Measurements from ENCODE around the gene MAP3K2.

- no peak for TF ChIP-seq POLR2A (IDR thresholded peaks at IDR 0.05; ENCODE audit: low read depth, low read length)
- no peak for TF ChIP-seq CTCF (IDR thresholded peaks at IDR 0.05; ENCODE audit: extremely low read depth in 1 of 2, insufficient read depth in 1 of 2, low read depth in 1 of 2, low read length in 2 of 2)
Measured at GRCh38 chr2:127377262-127377661, 10.5 kb downstream of the MAP3K2 start.
